ENCODE data around the gene JMJD7. TPM values are rescaled to one million over a fixed set of nuclear protein-coding genes. Genes with fewer than 3 reads are reported as not detected.
A peak's percentile ranks its signal among the peaks of the same experiment; 100 is the strongest.

JMJD7 gene
- total RNA-seq, 1 experiment from 2014 or later = 13.2 TPM

DNA sequence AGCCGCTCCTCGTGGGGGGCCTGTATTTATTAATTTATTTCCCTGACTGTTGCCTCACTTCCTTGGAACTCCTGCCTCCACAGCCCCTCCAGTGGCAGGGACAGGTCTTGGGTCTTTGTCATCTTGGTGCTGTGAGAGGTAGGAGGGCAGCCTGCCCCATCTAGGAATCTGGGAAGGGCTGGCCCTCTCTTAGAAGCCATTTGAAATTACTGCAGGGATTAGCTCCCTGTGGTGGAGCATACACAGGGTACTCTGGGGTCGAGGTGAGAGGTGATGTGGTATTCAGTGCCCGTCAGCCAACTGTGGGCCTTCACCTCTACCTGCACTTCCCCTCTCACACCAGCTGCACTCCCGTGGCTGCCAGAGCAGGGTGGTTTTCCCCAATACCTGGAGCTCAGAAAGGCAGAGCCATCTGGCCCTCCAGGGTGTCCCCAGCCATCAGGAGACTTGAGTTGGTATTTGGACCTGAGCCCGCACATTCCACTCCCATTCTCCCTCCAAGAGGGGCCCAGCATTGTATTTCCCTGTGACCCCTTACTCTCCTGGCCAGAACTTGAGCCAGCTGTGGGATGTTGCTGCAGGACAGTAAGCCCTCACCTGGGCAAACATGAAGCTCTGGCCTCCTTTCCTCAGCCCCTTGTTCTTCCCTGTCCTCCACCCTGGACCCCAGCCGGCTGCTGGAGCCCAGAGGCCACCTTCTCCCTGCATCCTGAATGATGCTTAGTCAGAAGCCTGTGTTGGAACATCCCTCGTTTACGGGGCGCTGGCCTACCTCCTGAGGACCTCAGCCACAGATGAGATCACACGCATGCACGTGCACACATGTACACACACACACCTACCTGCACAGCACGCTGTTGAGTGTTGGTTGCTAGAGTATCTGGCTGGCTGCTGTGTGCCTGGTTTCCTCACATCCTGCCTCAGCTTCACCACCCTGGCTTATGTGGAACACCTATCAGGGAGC, 2.0 kb upstream of the JMJD7 start:
- ChIA-PET CTCF (no interaction called here), POLR2A (no interaction called here)
- Histone ChIP-seq H3K4me1 (ENCODE audit: control insufficient read depth, insufficient read depth, low read length) (peaks cover 8% of the 10 kb centered on the region), H3K36me3 (ENCODE audit: control insufficient read depth, insufficient read depth, low read length) (no peaks in the 10 kb centered on the region), H3K27ac (ENCODE audit: low read length) (no peak overlapping the region), H3K4me3 (ENCODE audit: low read depth in 2 of 2, low read length in 2 of 2) (no peak overlapping the region), H3K9me3 (ENCODE audit: control insufficient read depth, insufficient read depth, low read depth, low read length) (no peaks in the 10 kb centered on the region), H3K27me3 (ENCODE audit: control insufficient read depth, insufficient read depth, low read length) (no peaks in the 10 kb centered on the region)
- no peak for TF ChIP-seq POLR2AphosphoS5 (IDR thresholded peaks at IDR 0.05; ENCODE audit: low read depth, low read length)
- TF ChIP-seq TCF7L2 (IDR thresholded peaks at IDR 0.05; ENCODE audit: low read depth, low read length) = no peak
- TF ChIP-seq, protein P1, sequence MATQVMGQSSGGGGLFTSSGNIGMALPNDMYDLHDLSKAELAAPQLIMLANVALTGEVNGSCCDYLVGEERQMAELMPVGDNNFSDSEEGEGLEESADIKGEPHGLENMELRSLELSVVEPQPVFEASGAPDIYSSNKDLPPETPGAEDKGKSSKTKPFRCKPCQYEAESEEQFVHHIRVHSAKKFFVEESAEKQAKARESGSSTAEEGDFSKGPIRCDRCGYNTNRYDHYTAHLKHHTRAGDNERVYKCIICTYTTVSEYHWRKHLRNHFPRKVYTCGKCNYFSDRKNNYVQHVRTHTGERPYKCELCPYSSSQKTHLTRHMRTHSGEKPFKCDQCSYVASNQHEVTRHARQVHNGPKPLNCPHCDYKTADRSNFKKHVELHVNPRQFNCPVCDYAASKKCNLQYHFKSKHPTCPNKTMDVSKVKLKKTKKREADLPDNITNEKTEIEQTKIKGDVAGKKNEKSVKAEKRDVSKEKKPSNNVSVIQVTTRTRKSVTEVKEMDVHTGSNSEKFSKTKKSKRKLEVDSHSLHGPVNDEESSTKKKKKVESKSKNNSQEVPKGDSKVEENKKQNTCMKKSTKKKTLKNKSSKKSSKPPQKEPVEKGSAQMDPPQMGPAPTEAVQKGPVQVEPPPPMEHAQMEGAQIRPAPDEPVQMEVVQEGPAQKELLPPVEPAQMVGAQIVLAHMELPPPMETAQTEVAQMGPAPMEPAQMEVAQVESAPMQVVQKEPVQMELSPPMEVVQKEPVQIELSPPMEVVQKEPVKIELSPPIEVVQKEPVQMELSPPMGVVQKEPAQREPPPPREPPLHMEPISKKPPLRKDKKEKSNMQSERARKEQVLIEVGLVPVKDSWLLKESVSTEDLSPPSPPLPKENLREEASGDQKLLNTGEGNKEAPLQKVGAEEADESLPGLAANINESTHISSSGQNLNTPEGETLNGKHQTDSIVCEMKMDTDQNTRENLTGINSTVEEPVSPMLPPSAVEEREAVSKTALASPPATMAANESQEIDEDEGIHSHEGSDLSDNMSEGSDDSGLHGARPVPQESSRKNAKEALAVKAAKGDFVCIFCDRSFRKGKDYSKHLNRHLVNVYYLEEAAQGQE (IDR thresholded peaks at IDR 0.05; ENCODE audit: insufficient read depth in 1 of 2, low read depth in 2 of 2, low read length in 1 of 2) = no peak
- no peak for TF ChIP-seq SIN3A (IDR thresholded peaks at IDR 0.05; ENCODE audit: borderline replicate concordance, insufficient read depth, low read depth, low read length)
- TF ChIP-seq, protein P2, sequence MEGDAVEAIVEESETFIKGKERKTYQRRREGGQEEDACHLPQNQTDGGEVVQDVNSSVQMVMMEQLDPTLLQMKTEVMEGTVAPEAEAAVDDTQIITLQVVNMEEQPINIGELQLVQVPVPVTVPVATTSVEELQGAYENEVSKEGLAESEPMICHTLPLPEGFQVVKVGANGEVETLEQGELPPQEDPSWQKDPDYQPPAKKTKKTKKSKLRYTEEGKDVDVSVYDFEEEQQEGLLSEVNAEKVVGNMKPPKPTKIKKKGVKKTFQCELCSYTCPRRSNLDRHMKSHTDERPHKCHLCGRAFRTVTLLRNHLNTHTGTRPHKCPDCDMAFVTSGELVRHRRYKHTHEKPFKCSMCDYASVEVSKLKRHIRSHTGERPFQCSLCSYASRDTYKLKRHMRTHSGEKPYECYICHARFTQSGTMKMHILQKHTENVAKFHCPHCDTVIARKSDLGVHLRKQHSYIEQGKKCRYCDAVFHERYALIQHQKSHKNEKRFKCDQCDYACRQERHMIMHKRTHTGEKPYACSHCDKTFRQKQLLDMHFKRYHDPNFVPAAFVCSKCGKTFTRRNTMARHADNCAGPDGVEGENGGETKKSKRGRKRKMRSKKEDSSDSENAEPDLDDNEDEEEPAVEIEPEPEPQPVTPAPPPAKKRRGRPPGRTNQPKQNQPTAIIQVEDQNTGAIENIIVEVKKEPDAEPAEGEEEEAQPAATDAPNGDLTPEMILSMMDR (IDR thresholded peaks at IDR 0.05) = no peak
- DNase-seq (ENCODE audit: low read depth, low spot score) = no peak
- intact Hi-C loops (cut with micrococcal nuclease; ENCODE audit: unreplicated experiment) (no loop called here), in situ Hi-C loops (cut with HindIII; ENCODE audit: low pct_unique_long_range_greater_than_20kb, low sequenced_read_pairs) (no loop called here)
- no TSS peak for BruUV-seq (replicated peaks)
- no peak for ATAC-seq

DNA sequence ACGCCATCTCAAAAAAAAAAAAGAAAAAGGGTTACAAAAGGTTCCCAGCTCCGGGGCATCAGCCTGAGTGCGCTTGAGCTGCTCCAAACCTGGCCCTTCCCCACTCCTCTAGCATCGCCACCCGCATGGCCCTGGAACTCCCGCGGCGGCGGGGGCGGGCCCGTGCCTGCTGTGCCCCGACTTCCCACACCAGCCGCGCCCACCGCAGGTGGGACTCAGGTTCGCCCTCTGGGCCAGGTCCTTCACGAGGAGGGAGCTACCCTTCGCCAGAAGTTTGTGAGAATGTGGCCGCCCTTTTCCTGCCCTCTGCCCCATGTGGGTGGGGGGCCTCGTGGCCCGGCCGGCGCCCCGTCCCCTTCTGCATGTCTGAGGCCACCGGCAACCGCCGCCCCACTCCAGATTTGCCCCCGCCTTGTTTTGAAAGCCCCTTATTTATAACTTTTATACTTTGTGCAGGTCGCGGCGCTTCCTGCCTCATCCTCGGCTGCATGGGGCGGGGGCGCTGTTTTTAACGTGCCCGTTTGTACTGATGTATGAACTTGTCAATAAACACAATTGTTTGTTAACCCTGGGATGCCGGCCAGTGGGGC, 507 bp upstream of the JMJD7 start:
- CTCF ChIA-PET = interaction anchor here (0.6 to 0.9 kb wide), 3 partner anchors 17 to 634 kb away, joined by 3 to 5 read pairs (median 4); no protein-coding TSS in a partner anchor
- Histone ChIP-seq H3K4me1 (ENCODE audit: control insufficient read depth, insufficient read depth, low read length) (peaks cover 8% of the 10 kb centered on the region), H3K27me3 (ENCODE audit: control insufficient read depth, insufficient read depth, low read length) (no peaks in the 10 kb centered on the region), H3K27ac (ENCODE audit: low read length) (peak overlapping the region; percentile 71), H3K9me3 (ENCODE audit: control insufficient read depth, insufficient read depth, low read depth, low read length) (no peaks in the 10 kb centered on the region), H3K36me3 (ENCODE audit: control insufficient read depth, insufficient read depth, low read length) (no peaks in the 10 kb centered on the region), H3K4me3 (ENCODE audit: low read depth in 2 of 2, low read length in 2 of 2) (peak overlapping the region; percentile 63 to 79)
- in situ Hi-C loops (cut with HindIII; ENCODE audit: low pct_unique_long_range_greater_than_20kb, low sequenced_read_pairs) (no loop called here), intact Hi-C loops (cut with micrococcal nuclease; ENCODE audit: unreplicated experiment) (no loop called here)
- TF ChIP-seq POLR2AphosphoS5 (IDR thresholded peaks at IDR 0.05; ENCODE audit: low read depth, low read length) (peak; percentile 46; the same call in 1 of the 2 replicates), TCF7L2 (IDR thresholded peaks at IDR 0.05; ENCODE audit: low read depth, low read length) (no peak)
- TSS peak; percentile 39 for BruUV-seq (replicated peaks)
- ATAC-seq = peak; percentile 40
- POLR2A ChIA-PET = interaction anchor here (0.5 kb wide), 1 partner anchor 673 kb away, joined by 3 read pairs; no protein-coding TSS in a partner anchor
- DNase-seq (ENCODE audit: low read depth, low spot score) = no peak
